Peyer's patch (tissue), 4 donors: Measurements from ENCODE around the gene EEF1A2. TPM values are rescaled to one million over a fixed set of nuclear protein-coding genes. Genes with fewer than 3 reads are reported as not detected.

Experiments
- DNase-seq, 3 donors: peaks; one replicate each; pipeline ENCODE4 v3.0.0-alpha.2; 2017 to 2019
- H3K27ac ChIP-seq, 4 donors: fragments of 200-600 bp; sonication (generic); one replicate each; pipeline ENCODE4 v1.5.1; 2016 to 2019
- H3K27me3 ChIP-seq, 2 donors: fragments of 200-600 bp; sonication (generic); one replicate each; pipeline ENCODE4 v1.5.1; 2019
- H3K36me3 ChIP-seq, 3 donors: fragments of 200-600 bp; sonication (generic); one replicate each; pipeline ENCODE4 v1.5.1; 2016 to 2019
- H3K4me1 ChIP-seq, 4 donors: fragments of 200-600 bp; sonication (generic); one replicate each; pipeline ENCODE4 v1.5.1; 2016 to 2019
- H3K4me3 ChIP-seq, 4 donors: fragments of 200-600 bp; sonication (generic); 1 replicate in 3 of 4; 2 replicates in 1 of 4; pipeline ENCODE4 v1.5.1; 2016 to 2019; ENCODE audit warnings: mild to moderate bottlenecking in 1 of 4
- H3K9me3 ChIP-seq, 4 donors: fragments of 200-600 bp; sonication (generic); one replicate each; pipeline ENCODE4 v1.5.1; 2016 to 2019; ENCODE audit warnings: mild to moderate bottlenecking in 1 of 4
- CTCF ChIP-seq, 6 experiments: fragments of 450-650 bp in 4 of 6; fragments of 200-600 bp in 2 of 6; sonication (generic) in 1 of 6; IDR thresholded peaks; one replicate each; pipeline ENCODE4 v1.5.1; 2017 to 2019; ENCODE audit warnings: antibody characterized with exemption in 6 of 6, mild to moderate bottlenecking in 3 of 6, moderate library complexity in 1 of 6
- POLR2A ChIP-seq, 2 donors: fragments of 450-650 bp; IDR thresholded peaks; one replicate each; pipeline ENCODE4 v1.5.1; 2017; ENCODE audit warnings: antibody characterized with exemption in 2 of 2, mild to moderate bottlenecking in 2 of 2, moderate library complexity in 2 of 2
- total RNA-seq, 4 donors: library from RNA; depleted of rRNA; stranded (reverse); fragments of >200 nt; gene quantifications; one replicate each; pipeline ENCODE4 v1.1.0, GENCODE V29; 2016

Gene EEF1A2
- total RNA-seq, 4 donors from 2014 or later: 0.67 to 3.3 (median 2.1) TPM

- Histone ChIP-seq H3K9me3 (no peaks in the 10 kb centered on the region), H3K4me3 (no peak overlapping the region), H3K27me3 (peaks cover 0 to 3% of the 10 kb centered on the region in 2 donors), H3K36me3 (no peaks in the 10 kb centered on the region), H3K4me1 (peaks cover 0 to 5% (median 0%) of the 10 kb centered on the region in 4 donors), H3K27ac (no peak overlapping the region)
- TF ChIP-seq POLR2A (IDR thresholded peaks at IDR 0.05) (no peak), CTCF (IDR thresholded peaks at IDR 0.05) (no peak)
- no peak for DNase-seq
These were observed 47.1 kb downstream of the EEF1A2 start for GRCh38 chr20:63451821-63452220.

GRCh38 chr20:63449796-63450730, 48.8 kb downstream of the EEF1A2 start:
- no peak for TF ChIP-seq POLR2A (IDR thresholded peaks at IDR 0.05)
- Histone ChIP-seq H3K9me3 (no peaks in the 10 kb centered on the region), H3K36me3 (no peaks in the 10 kb centered on the region), H3K4me1 (peaks cover 0 to 5% (median 0%) of the 10 kb centered on the region in 4 donors), H3K4me3 (no peak overlapping the region), H3K27ac (no peak overlapping the region), H3K27me3 (peaks cover 0 to 3% of the 10 kb centered on the region in 2 donors)
- DNase-seq: no peak

GRCh38 chr20:63449025-63449424, 49.9 kb downstream of the EEF1A2 start:
- Histone ChIP-seq H3K27ac (no peak overlapping the region), H3K4me1 (peaks cover 0 to 5% (median 0%) of the 10 kb centered on the region in 4 donors), H3K9me3 (no peaks in the 10 kb centered on the region), H3K27me3 (peaks cover 0 to 3% of the 10 kb centered on the region in 2 donors), H3K36me3 (no peaks in the 10 kb centered on the region), H3K4me3 (no peak overlapping the region)
- no peak for TF ChIP-seq POLR2A (IDR thresholded peaks at IDR 0.05)
- no peak for TF ChIP-seq CTCF (IDR thresholded peaks at IDR 0.05)
- no peak for DNase-seq

DNA sequence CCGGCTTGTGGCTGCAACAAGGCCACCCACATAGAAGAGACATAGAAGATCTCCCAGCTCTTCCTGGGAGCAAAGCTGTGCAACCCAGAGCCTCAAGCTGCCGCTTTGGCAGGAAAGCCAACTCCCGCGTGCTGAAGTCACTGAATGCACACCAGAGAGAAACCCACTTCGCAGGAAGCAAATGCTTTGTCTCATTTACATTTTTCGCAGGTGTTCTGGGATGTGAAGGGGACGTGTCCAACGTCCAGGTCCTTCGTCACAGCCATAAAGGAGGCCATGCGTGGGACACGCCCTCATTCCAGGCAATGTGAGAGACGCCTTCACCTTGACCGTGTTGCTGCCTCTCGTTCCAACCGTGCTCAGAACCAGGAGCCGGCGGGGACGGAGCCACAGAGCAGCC, 50.9 kb downstream of the EEF1A2 start:
- H3K9me3 ChIP-seq: no peaks in the 10 kb centered on the region
- H3K36me3 ChIP-seq: no peaks in the 10 kb centered on the region
- no peak for DNase-seq
- H3K4me3 ChIP-seq: no peak overlapping the region
- no peak overlapping the region for H3K27ac ChIP-seq
- H3K27me3 ChIP-seq: peaks cover 0 to 3% of the 10 kb centered on the region in 2 donors
- TF ChIP-seq CTCF (IDR thresholded peaks at IDR 0.05): no peak
- TF ChIP-seq POLR2A (IDR thresholded peaks at IDR 0.05): no peak
- no peaks in the 10 kb centered on the region for H3K4me1 ChIP-seq

- H3K27ac ChIP-seq: no peak overlapping the region
- H3K36me3 ChIP-seq: no peaks in the 10 kb centered on the region
- H3K27me3 ChIP-seq: peaks cover 0 to 2% of the 10 kb centered on the region in 2 donors
- no peaks in the 10 kb centered on the region for H3K9me3 ChIP-seq
- TF ChIP-seq CTCF (IDR thresholded peaks at IDR 0.05) (no peak), POLR2A (IDR thresholded peaks at IDR 0.05) (no peak)
- H3K4me1 ChIP-seq: no peaks in the 10 kb centered on the region
- H3K4me3 ChIP-seq: no peak overlapping the region
- no peak for DNase-seq
These were observed 51.6 kb downstream of the EEF1A2 start for GRCh38 chr20:63447320-63447719.
